Fibroblast of lung (primary cell): ENCODE results near the gene JUND.

Experiments
- EZH2 ChIP-seq: IDR thresholded peaks from 2 replicates; pipeline ENCODE4 v1.5.1; 2012; ENCODE audit warnings: low read length, control low read depth, mild to moderate bottlenecking; ENCODE audit errors: missing control alignments
- TF ChIP-seq, protein P1 (sequence below), 2 donors: IDR thresholded peaks in 1 of 2; conservative IDR thresholded peaks in 1 of 2; 1 replicate in 1 of 2; 2 replicates in 1 of 2; pipeline ENCODE4 v1.5.1; 2011 to 2012; ENCODE audit warnings: low read length in 2 of 2, control low read depth in 1 of 2, inconsistent platforms in 1 of 2, low read depth in 1 of 2, mild to moderate bottlenecking in 1 of 2

GRCh38 chr19:18274781-18275356, 6.6 kb downstream of the JUND start:
- TF ChIP-seq, protein P1, sequence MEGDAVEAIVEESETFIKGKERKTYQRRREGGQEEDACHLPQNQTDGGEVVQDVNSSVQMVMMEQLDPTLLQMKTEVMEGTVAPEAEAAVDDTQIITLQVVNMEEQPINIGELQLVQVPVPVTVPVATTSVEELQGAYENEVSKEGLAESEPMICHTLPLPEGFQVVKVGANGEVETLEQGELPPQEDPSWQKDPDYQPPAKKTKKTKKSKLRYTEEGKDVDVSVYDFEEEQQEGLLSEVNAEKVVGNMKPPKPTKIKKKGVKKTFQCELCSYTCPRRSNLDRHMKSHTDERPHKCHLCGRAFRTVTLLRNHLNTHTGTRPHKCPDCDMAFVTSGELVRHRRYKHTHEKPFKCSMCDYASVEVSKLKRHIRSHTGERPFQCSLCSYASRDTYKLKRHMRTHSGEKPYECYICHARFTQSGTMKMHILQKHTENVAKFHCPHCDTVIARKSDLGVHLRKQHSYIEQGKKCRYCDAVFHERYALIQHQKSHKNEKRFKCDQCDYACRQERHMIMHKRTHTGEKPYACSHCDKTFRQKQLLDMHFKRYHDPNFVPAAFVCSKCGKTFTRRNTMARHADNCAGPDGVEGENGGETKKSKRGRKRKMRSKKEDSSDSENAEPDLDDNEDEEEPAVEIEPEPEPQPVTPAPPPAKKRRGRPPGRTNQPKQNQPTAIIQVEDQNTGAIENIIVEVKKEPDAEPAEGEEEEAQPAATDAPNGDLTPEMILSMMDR (conservative IDR thresholded peaks at IDR 0.05 in 1 of 2, IDR thresholded peaks at IDR 0.05 in 1 of 2; ENCODE audit: low read depth in 1 of 2, low read length in 2 of 2): no peak
- no peak for TF ChIP-seq EZH2
